GM21529 (cell line): ENCODE measurements around the gene RIMS4.

ENCODE experiments used
- ATAC-seq: cut with Tn5 transposase; IDR thresholded peaks from one replicate; pipeline ENCODE4 v1.9.1; 2021; ENCODE audit not compliant: unreplicated experiment

RIMS4 gene

GRCh38 chr20:44703183-44703925 is 107.0 kb downstream of the RIMS4 start:
- no peak for ATAC-seq

DNA sequence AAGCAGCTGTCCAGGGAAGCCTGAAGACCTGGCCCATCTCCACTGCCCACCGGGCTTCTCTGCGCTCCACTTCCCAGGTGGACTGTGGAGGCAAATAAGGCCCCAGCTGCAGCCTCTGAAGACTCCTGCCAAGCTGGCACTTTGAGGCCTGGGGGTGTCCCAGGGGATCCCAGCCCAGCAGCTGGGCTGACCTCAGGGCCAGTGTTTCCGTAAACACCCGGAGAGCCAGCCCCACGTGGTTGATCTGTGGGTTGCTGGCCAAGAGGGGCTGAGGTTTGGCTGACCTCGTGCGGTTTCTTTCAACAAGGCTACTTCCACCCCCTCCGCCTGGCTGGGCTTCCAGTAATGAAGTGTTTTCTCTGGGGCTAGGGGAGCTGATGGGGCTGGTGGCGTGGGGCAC is 107.6 kb downstream of the RIMS4 start:
- ATAC-seq = no peak

- ATAC-seq = no peak
These were observed 108.5 kb downstream of the RIMS4 start for GRCh38 chr20:44701858-44702256.
